Keratinocyte (primary cell): ENCODE results near the gene POPDC2. TPM values are rescaled to one million over a fixed set of nuclear protein-coding genes. Genes with fewer than 3 reads are reported as not detected.
A peak's percentile ranks its signal among the peaks of the same experiment; 100 is the strongest.

Experiments
- DNase-seq: peaks from one replicate; pipeline ENCODE4 v3.0.0-alpha.2; 2011; ENCODE audit warnings: low read depth, missing footprints, low spot score
- FAIRE-seq: peaks from 2 replicates; lab custom pipeline; 2011; peaks lifted over from hg19 to GRCh38; lab: Jason Lieb, UNC
- H2AFZ ChIP-seq: 2 replicates; pipeline ENCODE4 v1.6.0; 2012; ENCODE audit warnings: low read length, control low read depth, inconsistent platforms; ENCODE audit not compliant: control insufficient read depth
- H3K27ac ChIP-seq: 2 replicates; pipeline ENCODE4 v1.5.1; 2011; ENCODE audit warnings: low read length; ENCODE audit not compliant: control insufficient read depth, insufficient read depth
- H3K27me3 ChIP-seq: 3 replicates; pipeline ENCODE4 v1.6.0; 2011; ENCODE audit warnings: low read length; ENCODE audit not compliant: control insufficient read depth, insufficient read depth; ENCODE audit errors: extremely low read depth
- H3K36me3 ChIP-seq, 2 experiments: 2 replicates in 1 of 2; 3 replicates in 1 of 2; pipeline ENCODE4 v1.5.1; 2011; ENCODE audit warnings: low read length in 2 of 2, mild to moderate bottlenecking in 1 of 2; ENCODE audit not compliant: control insufficient read depth in 2 of 2, insufficient read depth in 2 of 2; ENCODE audit errors: extremely low read depth in 1 of 2
- H3K4me1 ChIP-seq: 3 replicates; pipeline ENCODE4 v1.5.1; 2011; ENCODE audit warnings: low read length; ENCODE audit not compliant: control insufficient read depth, insufficient read depth; ENCODE audit errors: extremely low read depth
- H3K4me2 ChIP-seq: 3 replicates; pipeline ENCODE4 v1.6.0; 2011; ENCODE audit warnings: low read depth, low read length; ENCODE audit not compliant: control insufficient read depth, insufficient read depth; ENCODE audit errors: extremely low read depth
- H3K4me3 ChIP-seq, 3 experiments: fragments of 200-600 bp in 1 of 3; sonication (generic) in 1 of 3; 2 replicates in 2 of 3; 3 replicates in 1 of 3; pipeline ENCODE4 v1.5.1; 2011 to 2016; ENCODE audit warnings: low read length in 3 of 3, mild to moderate bottlenecking in 3 of 3, control low read depth in 2 of 3, inconsistent platforms in 1 of 3, low read depth in 1 of 3, mixed read lengths in 1 of 3, mixed run types in 1 of 3, moderate library complexity in 1 of 3; ENCODE audit not compliant: control insufficient read depth in 2 of 3, insufficient read depth in 2 of 3; ENCODE audit errors: extremely low read depth in 1 of 3
- H3K79me2 ChIP-seq: 2 replicates; pipeline ENCODE4 v1.6.0; 2012; ENCODE audit warnings: low read length; ENCODE audit not compliant: control insufficient read depth, insufficient read depth
- H3K9ac ChIP-seq: 3 replicates; pipeline ENCODE4 v1.6.0; 2011; ENCODE audit warnings: low read length; ENCODE audit not compliant: control insufficient read depth, insufficient read depth; ENCODE audit errors: extremely low read depth
- H3K9me1 ChIP-seq: 3 replicates; pipeline ENCODE4 v1.6.0; 2011; ENCODE audit warnings: low read length; ENCODE audit not compliant: control insufficient read depth, insufficient read depth; ENCODE audit errors: extremely low read depth
- H3K9me3 ChIP-seq: 2 replicates; pipeline ENCODE4 v1.5.1; 2012; ENCODE audit warnings: low read depth, low read length; ENCODE audit not compliant: control insufficient read depth
- H4K20me1 ChIP-seq: 3 replicates; pipeline ENCODE4 v1.6.0; 2011; ENCODE audit warnings: low read length; ENCODE audit not compliant: control insufficient read depth, insufficient read depth; ENCODE audit errors: extremely low read depth
- CTCF ChIP-seq, 3 experiments: IDR thresholded peaks in 1 of 3; conservative IDR thresholded peaks in 1 of 3; optimal IDR thresholded peaks in 1 of 3; 2 replicates in 2 of 3; 3 replicates in 1 of 3; pipeline versions ENCODE3 to v1.5.1; 2011; ENCODE audit warnings: low read length in 3 of 3, mild to moderate bottlenecking in 3 of 3, moderate library complexity in 2 of 3, control low read depth in 1 of 3, inconsistent platforms in 1 of 3; ENCODE audit not compliant: insufficient read depth in 2 of 3; ENCODE audit errors: extremely low read depth in 1 of 3
- EZH2 ChIP-seq: IDR thresholded peaks from one replicate; pipeline ENCODE4 v1.6.1; 2012; ENCODE audit warnings: inconsistent platforms, mild to moderate bottlenecking, low read length, moderate library complexity
- dilution Hi-C: fragments of 300-500 bp; cut with MboI; formaldehyde crosslinking; loops from one replicate; pipeline ENCODE4 v1.7.0; 2020; ENCODE audit warnings: low sequenced_read_pairs; ENCODE audit not compliant: extremely low pct_ligation_motif_present
- polyA plus RNA-seq, 5 experiments: library from polyadenylated mRNA; depleted of rRNA in 3 of 5; stranded (reverse) in 3 of 5; stranded (forward) in 1 of 5; unstranded in 1 of 5; fragments of >200 nt; gene quantifications; 1 replicate in 1 of 5; 2 replicates in 3 of 5; 3 replicates in 1 of 5; pipeline versions ENCODE4 v1.2.1 to v1.2.3, GENCODE V29; 2011 to 2012; ENCODE audit warnings: missing spikeins in 2 of 5, low read depth in 1 of 5, low replicate concordance in 1 of 5

The POPDC2 gene
- polyA plus RNA-seq, 1 donor (not counting 4 experiments of a cell fraction or from before 2014, with no cell fraction given): 0.87 TPM

- DNase-seq (no peak), FAIRE-seq (no peak)
- Histone ChIP-seq H3K36me3 (no peaks in the 10 kb centered on the region), H3K4me3 (no peak overlapping the region), H3K27ac (no peak overlapping the region), H3K4me1 (peaks cover 2% of the 10 kb centered on the region), H3K9me3 (no peaks in the 10 kb centered on the region), H3K79me2 (no peaks in the 10 kb centered on the region), H3K27me3 (no peaks in the 10 kb centered on the region), H4K20me1 (no peaks in the 10 kb centered on the region), H2AFZ (peak overlapping the region; percentile 9), H3K4me2 (no peak overlapping the region), H3K9me1 (no peaks in the 10 kb centered on the region), H3K9ac (no peak overlapping the region)
- dilution Hi-C loops: no loop called here
- TF ChIP-seq CTCF (optimal IDR thresholded peaks at IDR 0.05 in 1 of 3, IDR thresholded peaks at IDR 0.05 in 1 of 3, conservative IDR thresholded peaks at IDR 0.05 in 1 of 3; ENCODE audit: extremely low read depth in 1 of 3, insufficient read depth in 2 of 3, low read length in 3 of 3): no peak
- TF ChIP-seq EZH2: no peak
These were observed 35.1 kb upstream of the POPDC2 start for GRCh38 chr3:119695480-119695879.

DNA sequence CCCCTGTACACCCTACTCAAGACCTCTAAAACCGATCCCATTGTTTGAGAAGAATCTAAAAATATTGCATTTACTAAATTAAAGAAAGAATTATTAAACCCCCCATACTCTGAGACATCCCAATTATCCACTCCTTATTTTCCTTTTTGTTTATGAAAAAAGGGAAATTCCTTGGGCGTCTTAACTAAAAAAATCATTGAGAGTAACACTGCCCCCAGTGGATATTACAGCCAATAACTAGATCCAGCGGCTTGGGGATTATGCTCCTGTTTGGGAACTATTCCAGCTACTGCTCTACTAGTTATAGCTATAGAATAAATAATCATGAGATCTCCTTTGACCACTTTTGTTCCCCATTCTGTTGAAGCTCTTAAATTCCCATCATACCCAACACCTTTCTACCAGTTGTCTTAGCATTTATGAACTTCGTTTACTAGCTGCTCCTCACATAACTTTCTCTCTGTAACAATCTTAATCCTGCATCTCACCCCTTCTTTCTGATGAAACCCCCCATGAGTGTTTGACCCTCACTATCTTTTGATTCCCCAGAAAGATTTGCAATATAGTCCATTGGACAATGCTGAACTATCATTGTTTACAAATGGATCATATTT lies 29.8 kb upstream of the POPDC2 start:
- H3K79me2 ChIP-seq: no peaks in the 10 kb centered on the region
- TF ChIP-seq EZH2 (no peak), CTCF (optimal IDR thresholded peaks at IDR 0.05 in 1 of 3, IDR thresholded peaks at IDR 0.05 in 1 of 3, conservative IDR thresholded peaks at IDR 0.05 in 1 of 3; ENCODE audit: extremely low read depth in 1 of 3, insufficient read depth in 2 of 3, low read length in 3 of 3) (peak in 2 of 3 experiments; percentile 14 to 54)
- dilution Hi-C loops: no loop called here
- no peak overlapping the region for H3K9ac ChIP-seq
- H3K27me3 ChIP-seq: no peaks in the 10 kb centered on the region
- no peak overlapping the region for H2AFZ ChIP-seq
- no peak overlapping the region for H3K4me3 ChIP-seq
- no peak for DNase-seq
- no peaks in the 10 kb centered on the region for H3K9me3 ChIP-seq
- H3K9me1 ChIP-seq: no peaks in the 10 kb centered on the region
- H3K4me1 ChIP-seq: no peaks in the 10 kb centered on the region
- H4K20me1 ChIP-seq: no peaks in the 10 kb centered on the region
- no peak overlapping the region for H3K4me2 ChIP-seq
- peak; percentile 46 for FAIRE-seq
- no peaks in the 10 kb centered on the region for H3K36me3 ChIP-seq
- no peak overlapping the region for H3K27ac ChIP-seq
